ENCODE results near the gene PDCD4.

Gene PDCD4

GRCh38 chr10:110932505-110933180 is 60.9 kb downstream of the PDCD4 start:
- Histone ChIP-seq H3K9me2 (replicated peaks; ENCODE audit: control insufficient read depth, low read length) (no peaks in the 10 kb centered on the region), H3K4me1 (ENCODE audit: control insufficient read depth, low read length) (peaks cover 28% of the 10 kb centered on the region), H3K9me3 (ENCODE audit: control insufficient read depth, insufficient read depth, low read length) (no peaks in the 10 kb centered on the region), H3K27me3 (ENCODE audit: control insufficient read depth, low read length) (no peaks in the 10 kb centered on the region), H3K4me2 (ENCODE audit: low read length) (no peak overlapping the region), H4K20me1 (ENCODE audit: control insufficient read depth, insufficient read depth, low read depth, low read length) (peaks cover 16% of the 10 kb centered on the region), H3K4me3 (ENCODE audit: low read length) (no peak overlapping the region), H3K36me3 (ENCODE audit: control insufficient read depth, low read length) (peaks cover 35% of the 10 kb centered on the region), H3F3A (ENCODE audit: control insufficient read depth, insufficient read depth) (no peaks in the 10 kb centered on the region), H3K79me2 (ENCODE audit: control insufficient read depth, low read length) (peaks cover 100% of the 10 kb centered on the region), H3K27ac (ENCODE audit: low read depth, low read length) (no peak overlapping the region)
- TF ChIP-seq CTCF (IDR thresholded peaks at IDR 0.05; ENCODE audit: low read depth, low read length, poor library complexity, severe bottlenecking) = no peak
- no peak for TF ChIP-seq EZH2phosphoT487 (IDR thresholded peaks at IDR 0.05; ENCODE audit: borderline replicate concordance, low read length)

DNA sequence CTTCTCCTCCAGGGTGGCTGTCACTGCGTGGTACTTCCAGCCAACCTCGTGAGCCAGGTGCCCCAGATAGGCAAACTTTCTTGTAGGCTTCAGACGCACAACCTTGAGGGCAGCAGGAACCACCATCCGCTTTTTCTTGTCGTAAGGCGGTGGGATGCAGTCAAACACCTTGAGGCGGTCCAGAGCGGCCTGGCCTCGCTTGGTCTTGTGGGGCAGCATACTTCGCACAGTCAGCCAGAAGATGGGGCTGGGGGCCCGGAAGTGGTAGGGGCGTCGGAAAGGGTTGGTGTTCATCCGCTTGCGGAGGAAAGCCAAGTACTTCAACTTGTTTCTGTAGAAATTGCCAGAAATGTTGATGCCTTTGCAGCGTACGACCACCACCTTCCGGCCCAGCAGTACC is 65.0 kb downstream of the PDCD4 start:
- H3K4me2 ChIP-seq (ENCODE audit: low read length) = no peak overlapping the region
- peaks cover 20% of the 10 kb centered on the region; the same call in 1 of the 2 replicates for H4K20me1 ChIP-seq (ENCODE audit: control insufficient read depth, insufficient read depth, low read depth, low read length)
- H3K36me3 ChIP-seq (ENCODE audit: control insufficient read depth, low read length) = peaks cover 58% of the 10 kb centered on the region
- H3K9me3 ChIP-seq (ENCODE audit: control insufficient read depth, insufficient read depth, low read length) = no peaks in the 10 kb centered on the region
- H3K27me3 ChIP-seq (ENCODE audit: control insufficient read depth, low read length) = no peaks in the 10 kb centered on the region
- H3F3A ChIP-seq (ENCODE audit: control insufficient read depth, insufficient read depth) = no peaks in the 10 kb centered on the region
- H3K79me2 ChIP-seq (ENCODE audit: control insufficient read depth, low read length) = peaks cover 100% of the 10 kb centered on the region
- no peak overlapping the region for H3K27ac ChIP-seq (ENCODE audit: low read depth, low read length)
- H3K4me3 ChIP-seq (ENCODE audit: low read length) = no peak overlapping the region
- peaks cover 5% of the 10 kb centered on the region for H3K4me1 ChIP-seq (ENCODE audit: control insufficient read depth, low read length)
- TF ChIP-seq EZH2phosphoT487 (IDR thresholded peaks at IDR 0.05; ENCODE audit: borderline replicate concordance, low read length) = no peak
- TF ChIP-seq CTCF (IDR thresholded peaks at IDR 0.05; ENCODE audit: low read depth, low read length, poor library complexity, severe bottlenecking) = no peak
- no peaks in the 10 kb centered on the region for H3K9me2 ChIP-seq (replicated peaks; ENCODE audit: control insufficient read depth, low read length)

- Histone ChIP-seq H3K79me2 (ENCODE audit: control insufficient read depth, low read length) (peaks cover 100% of the 10 kb centered on the region), H3K36me3 (ENCODE audit: control insufficient read depth, low read length) (peaks cover 81% of the 10 kb centered on the region), H3K27ac (ENCODE audit: low read depth, low read length) (no peak overlapping the region), H3K9me3 (ENCODE audit: control insufficient read depth, insufficient read depth, low read length) (no peaks in the 10 kb centered on the region), H3K27me3 (ENCODE audit: control insufficient read depth, low read length) (no peaks in the 10 kb centered on the region), H3K9me2 (replicated peaks; ENCODE audit: control insufficient read depth, low read length) (no peaks in the 10 kb centered on the region), H4K20me1 (ENCODE audit: control insufficient read depth, insufficient read depth, low read depth, low read length) (peaks cover 17% of the 10 kb centered on the region; the same call in 1 of the 2 replicates), H3K4me3 (ENCODE audit: low read length) (no peak overlapping the region), H3K4me2 (ENCODE audit: low read length) (no peak overlapping the region), H3F3A (ENCODE audit: control insufficient read depth, insufficient read depth) (no peaks in the 10 kb centered on the region), H3K4me1 (ENCODE audit: control insufficient read depth, low read length) (0 out of 2 replicates have a peak, but pooled peaks cover 4% of the 10 kb centered on the region)
- TF ChIP-seq CTCF (IDR thresholded peaks at IDR 0.05; ENCODE audit: low read depth, low read length, poor library complexity, severe bottlenecking) (no peak), EZH2phosphoT487 (IDR thresholded peaks at IDR 0.05; ENCODE audit: borderline replicate concordance, low read length) (no peak)
Measured at GRCh38 chr10:110939419-110939818, 67.7 kb downstream of the PDCD4 start.

Measured in DOHH2 (cell line).